ENCODE measurements around the gene TJP3. TPM values are rescaled to one million over a fixed set of nuclear protein-coding genes. Genes with fewer than 3 reads are reported as not detected.
A peak's percentile ranks its signal among the peaks of the same experiment; 100 is the strongest.

The TJP3 gene
- total and polyA plus RNA-seq, 10 of the 15 experiments (the other 5 are each of a cell fraction or from before 2014, with no cell fraction given) = 0.04 to 1.2 (median 0.29) TPM; not detected in 6

DNA sequence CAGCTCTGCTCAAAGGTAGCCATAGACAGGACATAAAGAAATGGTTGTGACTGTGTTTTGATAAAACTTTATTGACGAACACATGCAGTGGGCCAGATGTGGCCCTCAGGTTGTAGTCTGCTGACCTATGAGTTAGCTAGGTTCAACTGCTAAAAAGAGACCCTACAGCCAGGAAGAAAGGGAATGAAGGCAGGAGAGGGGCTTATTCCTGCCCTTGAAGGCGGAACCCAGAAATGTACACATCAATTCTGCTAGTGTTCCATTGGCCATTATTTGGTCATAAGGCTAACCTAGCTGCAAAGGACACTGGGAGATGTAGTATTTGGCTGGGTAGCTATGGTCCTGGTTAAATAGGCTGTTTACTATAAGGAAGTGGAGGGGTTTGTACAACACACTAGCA is 35.3 kb downstream of the TJP3 start:
- ChIA-PET POLR2A (interaction anchor here (0.6 kb wide), 1 partner anchor 523 kb away, joined by 7 read pairs; no protein-coding TSS in a partner anchor), SMC1A (ENCODE audit: uncharacterized antibody, unreplicated experiment) (interaction anchor here (2.0 kb wide), 1 partner anchor 19 kb away, joined by 8 read pairs; the partner anchor contains the start of gene MRPL54), RAD21 (ENCODE audit: unreplicated experiment) (no interaction called here), CTCF (interaction anchor here (0.9 kb wide), 1 partner anchor 105 kb away, joined by 3 read pairs; no protein-coding TSS in a partner anchor)
- FAIRE-seq = peak; percentile 84
- TF ChIP-seq, protein P1, sequence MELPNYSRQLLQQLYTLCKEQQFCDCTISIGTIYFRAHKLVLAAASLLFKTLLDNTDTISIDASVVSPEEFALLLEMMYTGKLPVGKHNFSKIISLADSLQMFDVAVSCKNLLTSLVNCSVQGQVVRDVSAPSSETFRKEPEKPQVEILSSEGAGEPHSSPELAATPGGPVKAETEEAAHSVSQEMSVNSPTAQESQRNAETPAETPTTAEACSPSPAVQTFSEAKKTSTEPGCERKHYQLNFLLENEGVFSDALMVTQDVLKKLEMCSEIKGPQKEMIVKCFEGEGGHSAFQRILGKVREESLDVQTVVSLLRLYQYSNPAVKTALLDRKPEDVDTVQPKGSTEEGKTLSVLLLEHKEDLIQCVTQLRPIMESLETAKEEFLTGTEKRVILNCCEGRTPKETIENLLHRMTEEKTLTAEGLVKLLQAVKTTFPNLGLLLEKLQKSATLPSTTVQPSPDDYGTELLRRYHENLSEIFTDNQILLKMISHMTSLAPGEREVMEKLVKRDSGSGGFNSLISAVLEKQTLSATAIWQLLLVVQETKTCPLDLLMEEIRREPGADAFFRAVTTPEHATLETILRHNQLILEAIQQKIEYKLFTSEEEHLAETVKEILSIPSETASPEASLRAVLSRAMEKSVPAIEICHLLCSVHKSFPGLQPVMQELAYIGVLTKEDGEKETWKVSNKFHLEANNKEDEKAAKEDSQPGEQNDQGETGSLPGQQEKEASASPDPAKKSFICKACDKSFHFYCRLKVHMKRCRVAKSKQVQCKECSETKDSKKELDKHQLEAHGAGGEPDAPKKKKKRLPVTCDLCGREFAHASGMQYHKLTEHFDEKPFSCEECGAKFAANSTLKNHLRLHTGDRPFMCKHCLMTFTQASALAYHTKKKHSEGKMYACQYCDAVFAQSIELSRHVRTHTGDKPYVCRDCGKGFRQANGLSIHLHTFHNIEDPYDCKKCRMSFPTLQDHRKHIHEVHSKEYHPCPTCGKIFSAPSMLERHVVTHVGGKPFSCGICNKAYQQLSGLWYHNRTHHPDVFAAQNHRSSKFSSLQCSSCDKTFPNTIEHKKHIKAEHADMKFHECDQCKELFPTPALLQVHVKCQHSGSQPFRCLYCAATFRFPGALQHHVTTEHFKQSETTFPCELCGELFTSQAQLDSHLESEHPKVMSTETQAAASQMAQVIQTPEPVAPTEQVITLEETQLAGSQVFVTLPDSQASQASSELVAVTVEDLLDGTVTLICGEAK (IDR thresholded peaks at IDR 0.05; ENCODE audit: borderline replicate concordance) = peak; percentile 89
- no peak for TF ChIP-seq ZZZ3 (IDR thresholded peaks at IDR 0.05; ENCODE audit: control insufficient read depth, insufficient read length, low read depth)
- TF ChIP-seq SIX5 (IDR thresholded peaks at IDR 0.05; ENCODE audit: low read depth, low read length, severe bottlenecking) = peak; percentile 61
- peak; percentile 51 for TF ChIP-seq HCFC1 (IDR thresholded peaks at IDR 0.05; ENCODE audit: low read length)
- intact Hi-C loops (cut with micrococcal nuclease; ENCODE audit: unreplicated experiment) (no loop called here), in situ Hi-C loops (cut with MboI) (no loop called here)
- Histone ChIP-seq H3K79me2 (ENCODE audit: control insufficient read depth, insufficient read depth, low read length) (no peaks in the 10 kb centered on the region), H2AFZ (ENCODE audit: control insufficient read depth, low read depth, low read length) (no peak overlapping the region), H4K20me1 (ENCODE audit: control insufficient read depth, insufficient read depth) (no peaks in the 10 kb centered on the region), H3K4me2 (ENCODE audit: control insufficient read depth, insufficient read depth) (no peak overlapping the region), H3K9me3 (replicated peaks; ENCODE audit: control insufficient read depth, insufficient read depth, low read length) (no peaks in the 10 kb centered on the region), H3K27ac (ENCODE audit: control insufficient read depth, insufficient read depth) (no peak overlapping the region), H3K27me3 (replicated peaks in 1 of 2; ENCODE audit: control insufficient read depth in 2 of 2, insufficient read depth in 2 of 2, low read length in 1 of 2) (no peaks in the 10 kb centered on the region), H3K4me1 (ENCODE audit: control insufficient read depth, insufficient read depth, low read length) (no peaks in the 10 kb centered on the region), H3K4me3 (no peak overlapping the region), H3K36me3 (ENCODE audit: control insufficient read depth in 2 of 2, insufficient read depth in 2 of 2, low read length in 1 of 2) (no peaks in the 10 kb centered on the region), H3K9ac (ENCODE audit: control insufficient read depth, insufficient read depth, low read length) (no peak overlapping the region)
- ATAC-seq = peak; percentile 81
- no TSS peak for BruUV-seq (replicated peaks)
- no peak for DNase-seq (ENCODE audit: low read depth, low spot score)
- WGBS (ENCODE audit: insufficient coverage, insufficient replicate concordance, low lambda C conversion rate, missing lambda C conversion rate) = 59% methylated on average over 2 of the region's 2 CpGs

Measured in GM12878 (cell line).